Measurements from ENCODE around the gene LTB. TPM values are rescaled to one million over a fixed set of nuclear protein-coding genes. Genes with fewer than 3 reads are reported as not detected.
A peak's percentile ranks its signal among the peaks of the same experiment; 100 is the strongest.

The LTB gene
- total and polyA plus RNA-seq, 9 of the 15 experiments (the other 6 are each of a cell fraction or from before 2014, with no cell fraction given): 0.07 to 0.51 TPM; not detected in 7

DNA sequence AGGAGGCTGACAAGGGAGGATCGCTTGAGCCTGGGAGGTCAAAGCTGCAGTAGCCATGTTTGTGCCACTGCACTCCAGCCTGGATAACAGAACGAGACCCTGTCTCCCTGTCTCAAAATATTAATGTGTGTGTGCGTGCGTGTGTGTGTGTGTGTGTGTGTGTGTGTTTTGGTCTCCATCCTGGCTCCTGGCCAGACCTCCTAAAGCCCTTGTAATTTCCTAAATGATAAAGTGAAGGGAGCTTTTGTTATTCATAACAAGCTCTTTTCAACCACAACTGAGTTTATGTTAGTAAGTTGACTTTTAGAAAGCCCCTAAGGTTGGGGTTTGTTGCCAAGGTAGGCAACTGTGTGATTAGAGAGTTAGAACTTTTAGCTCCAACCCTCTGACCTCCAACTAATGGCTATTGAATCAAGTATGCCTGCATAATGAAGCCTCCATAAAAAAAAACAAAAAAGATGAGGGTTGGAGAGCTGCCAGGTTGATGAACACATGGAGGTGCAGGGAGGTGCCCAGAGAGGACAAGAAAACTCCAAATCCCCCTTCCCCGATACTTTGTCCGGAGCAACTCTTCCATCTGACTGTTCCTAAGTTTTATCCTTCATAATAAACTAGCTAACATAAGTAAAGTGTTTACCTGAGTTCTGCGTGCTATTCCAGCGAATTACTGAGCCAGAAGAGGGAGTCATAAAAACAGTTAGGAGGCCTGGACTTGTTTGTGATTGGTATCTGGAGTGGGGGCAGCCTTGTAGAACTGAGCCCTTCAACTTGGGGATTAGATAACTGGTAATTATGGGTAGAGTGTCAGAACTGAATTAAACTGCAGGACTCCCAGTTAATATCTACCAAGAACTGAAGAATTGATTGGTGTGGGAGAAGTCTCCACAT, 27.5 kb upstream of the LTB start (continued):
- TF ChIP-seq KLF1 (tag; IDR thresholded peaks at IDR 0.05): no peak
- TF ChIP-seq DIDO1 (tag; IDR thresholded peaks at IDR 0.05; ENCODE audit: low read depth): no peak
- peak; percentile 57 for TF ChIP-seq ZNF384 (IDR thresholded peaks at IDR 0.05; ENCODE audit: low read depth, low read length)
- peak; percentile 40; the same call in 1 of the 2 replicates for TF ChIP-seq LEF1 (IDR thresholded peaks at IDR 0.05)
- TF ChIP-seq, protein P1, sequence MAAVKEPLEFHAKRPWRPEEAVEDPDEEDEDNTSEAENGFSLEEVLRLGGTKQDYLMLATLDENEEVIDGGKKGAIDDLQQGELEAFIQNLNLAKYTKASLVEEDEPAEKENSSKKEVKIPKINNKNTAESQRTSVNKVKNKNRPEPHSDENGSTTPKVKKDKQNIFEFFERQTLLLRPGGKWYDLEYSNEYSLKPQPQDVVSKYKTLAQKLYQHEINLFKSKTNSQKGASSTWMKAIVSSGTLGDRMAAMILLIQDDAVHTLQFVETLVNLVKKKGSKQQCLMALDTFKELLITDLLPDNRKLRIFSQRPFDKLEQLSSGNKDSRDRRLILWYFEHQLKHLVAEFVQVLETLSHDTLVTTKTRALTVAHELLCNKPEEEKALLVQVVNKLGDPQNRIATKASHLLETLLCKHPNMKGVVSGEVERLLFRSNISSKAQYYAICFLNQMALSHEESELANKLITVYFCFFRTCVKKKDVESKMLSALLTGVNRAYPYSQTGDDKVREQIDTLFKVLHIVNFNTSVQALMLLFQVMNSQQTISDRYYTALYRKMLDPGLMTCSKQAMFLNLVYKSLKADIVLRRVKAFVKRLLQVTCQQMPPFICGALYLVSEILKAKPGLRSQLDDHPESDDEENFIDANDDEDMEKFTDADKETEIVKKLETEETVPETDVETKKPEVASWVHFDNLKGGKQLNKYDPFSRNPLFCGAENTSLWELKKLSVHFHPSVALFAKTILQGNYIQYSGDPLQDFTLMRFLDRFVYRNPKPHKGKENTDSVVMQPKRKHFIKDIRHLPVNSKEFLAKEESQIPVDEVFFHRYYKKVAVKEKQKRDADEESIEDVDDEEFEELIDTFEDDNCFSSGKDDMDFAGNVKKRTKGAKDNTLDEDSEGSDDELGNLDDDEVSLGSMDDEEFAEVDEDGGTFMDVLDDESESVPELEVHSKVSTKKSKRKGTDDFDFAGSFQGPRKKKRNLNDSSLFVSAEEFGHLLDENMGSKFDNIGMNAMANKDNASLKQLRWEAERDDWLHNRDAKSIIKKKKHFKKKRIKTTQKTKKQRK (IDR thresholded peaks at IDR 0.05; ENCODE audit: borderline replicate concordance, low read depth, low read length): no peak
- TF ChIP-seq NFIC (IDR thresholded peaks at IDR 0.05): peak; percentile 96
- TF ChIP-seq, protein P2, sequence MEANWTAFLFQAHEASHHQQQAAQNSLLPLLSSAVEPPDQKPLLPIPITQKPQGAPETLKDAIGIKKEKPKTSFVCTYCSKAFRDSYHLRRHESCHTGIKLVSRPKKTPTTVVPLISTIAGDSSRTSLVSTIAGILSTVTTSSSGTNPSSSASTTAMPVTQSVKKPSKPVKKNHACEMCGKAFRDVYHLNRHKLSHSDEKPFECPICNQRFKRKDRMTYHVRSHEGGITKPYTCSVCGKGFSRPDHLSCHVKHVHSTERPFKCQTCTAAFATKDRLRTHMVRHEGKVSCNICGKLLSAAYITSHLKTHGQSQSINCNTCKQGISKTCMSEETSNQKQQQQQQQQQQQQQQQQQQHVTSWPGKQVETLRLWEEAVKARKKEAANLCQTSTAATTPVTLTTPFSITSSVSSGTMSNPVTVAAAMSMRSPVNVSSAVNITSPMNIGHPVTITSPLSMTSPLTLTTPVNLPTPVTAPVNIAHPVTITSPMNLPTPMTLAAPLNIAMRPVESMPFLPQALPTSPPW (CRISPR knock-in tag; IDR thresholded peaks at IDR 0.05): peak; percentile 19; the same call in 1 of the 2 replicates
- TF ChIP-seq POLR2B (IDR thresholded peaks at IDR 0.05; ENCODE audit: low read depth, partially characterized antibody): no peak
- TF ChIP-seq L3MBTL2 (IDR thresholded peaks at IDR 0.05): peak; percentile 11; the same call in 1 of the 2 replicates
- TF ChIP-seq EP400 (IDR thresholded peaks at IDR 0.05): peak; percentile 26; the same call in 1 of the 2 replicates
- TF ChIP-seq, protein P3, sequence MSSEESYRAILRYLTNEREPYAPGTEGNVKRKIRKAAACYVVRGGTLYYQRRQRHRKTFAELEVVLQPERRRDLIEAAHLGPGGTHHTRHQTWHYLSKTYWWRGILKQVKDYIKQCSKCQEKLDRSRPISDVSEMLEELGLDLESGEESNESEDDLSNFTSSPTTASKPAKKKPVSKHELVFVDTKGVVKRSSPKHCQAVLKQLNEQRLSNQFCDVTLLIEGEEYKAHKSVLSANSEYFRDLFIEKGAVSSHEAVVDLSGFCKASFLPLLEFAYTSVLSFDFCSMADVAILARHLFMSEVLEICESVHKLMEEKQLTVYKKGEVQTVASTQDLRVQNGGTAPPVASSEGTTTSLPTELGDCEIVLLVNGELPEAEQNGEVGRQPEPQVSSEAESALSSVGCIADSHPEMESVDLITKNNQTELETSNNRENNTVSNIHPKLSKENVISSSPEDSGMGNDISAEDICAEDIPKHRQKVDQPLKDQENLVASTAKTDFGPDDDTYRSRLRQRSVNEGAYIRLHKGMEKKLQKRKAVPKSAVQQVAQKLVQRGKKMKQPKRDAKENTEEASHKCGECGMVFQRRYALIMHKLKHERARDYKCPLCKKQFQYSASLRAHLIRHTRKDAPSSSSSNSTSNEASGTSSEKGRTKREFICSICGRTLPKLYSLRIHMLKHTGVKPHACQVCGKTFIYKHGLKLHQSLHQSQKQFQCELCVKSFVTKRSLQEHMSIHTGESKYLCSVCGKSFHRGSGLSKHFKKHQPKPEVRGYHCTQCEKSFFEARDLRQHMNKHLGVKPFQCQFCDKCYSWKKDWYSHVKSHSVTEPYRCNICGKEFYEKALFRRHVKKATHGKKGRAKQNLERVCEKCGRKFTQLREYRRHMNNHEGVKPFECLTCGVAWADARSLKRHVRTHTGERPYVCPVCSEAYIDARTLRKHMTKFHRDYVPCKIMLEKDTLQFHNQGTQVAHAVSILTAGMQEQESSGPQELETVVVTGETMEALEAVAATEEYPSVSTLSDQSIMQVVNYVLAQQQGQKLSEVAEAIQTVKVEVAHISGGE (CRISPR knock-in tag; IDR thresholded peaks at IDR 0.05): 0 out of 6 replicates have a peak, but pooled peaks of 1 of the 3 experiments have one; percentile 37
- TF ChIP-seq, protein P4, sequence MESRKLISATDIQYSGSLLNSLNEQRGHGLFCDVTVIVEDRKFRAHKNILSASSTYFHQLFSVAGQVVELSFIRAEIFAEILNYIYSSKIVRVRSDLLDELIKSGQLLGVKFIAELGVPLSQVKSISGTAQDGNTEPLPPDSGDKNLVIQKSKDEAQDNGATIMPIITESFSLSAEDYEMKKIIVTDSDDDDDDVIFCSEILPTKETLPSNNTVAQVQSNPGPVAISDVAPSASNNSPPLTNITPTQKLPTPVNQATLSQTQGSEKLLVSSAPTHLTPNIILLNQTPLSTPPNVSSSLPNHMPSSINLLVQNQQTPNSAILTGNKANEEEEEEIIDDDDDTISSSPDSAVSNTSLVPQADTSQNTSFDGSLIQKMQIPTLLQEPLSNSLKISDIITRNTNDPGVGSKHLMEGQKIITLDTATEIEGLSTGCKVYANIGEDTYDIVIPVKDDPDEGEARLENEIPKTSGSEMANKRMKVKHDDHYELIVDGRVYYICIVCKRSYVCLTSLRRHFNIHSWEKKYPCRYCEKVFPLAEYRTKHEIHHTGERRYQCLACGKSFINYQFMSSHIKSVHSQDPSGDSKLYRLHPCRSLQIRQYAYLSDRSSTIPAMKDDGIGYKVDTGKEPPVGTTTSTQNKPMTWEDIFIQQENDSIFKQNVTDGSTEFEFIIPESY (CRISPR knock-in tag; IDR thresholded peaks at IDR 0.05): peak; percentile 31; the same call in 1 of the 2 replicates
- TF ChIP-seq, protein P5, sequence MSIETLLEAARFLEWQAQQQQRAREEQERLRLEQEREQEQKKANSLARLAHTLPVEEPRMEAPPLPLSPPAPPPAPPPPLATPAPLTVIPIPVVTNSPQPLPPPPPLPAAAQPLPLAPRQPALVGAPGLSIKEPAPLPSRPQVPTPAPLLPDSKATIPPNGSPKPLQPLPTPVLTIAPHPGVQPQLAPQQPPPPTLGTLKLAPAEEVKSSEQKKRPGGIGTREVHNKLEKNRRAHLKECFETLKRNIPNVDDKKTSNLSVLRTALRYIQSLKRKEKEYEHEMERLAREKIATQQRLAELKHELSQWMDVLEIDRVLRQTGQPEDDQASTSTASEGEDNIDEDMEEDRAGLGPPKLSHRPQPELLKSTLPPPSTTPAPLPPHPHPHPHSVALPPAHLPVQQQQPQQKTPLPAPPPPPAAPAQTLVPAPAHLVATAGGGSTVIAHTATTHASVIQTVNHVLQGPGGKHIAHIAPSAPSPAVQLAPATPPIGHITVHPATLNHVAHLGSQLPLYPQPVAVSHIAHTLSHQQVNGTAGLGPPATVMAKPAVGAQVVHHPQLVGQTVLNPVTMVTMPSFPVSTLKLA (conservative IDR thresholded peaks at IDR 0.05): 0 out of 4 replicates have a peak, but pooled peaks of 1 of the 2 experiments have one; percentile 13

All from K562 (cell line).